ENCODE results near the gene TEDC1.

- no peak for TF ChIP-seq MAX (IDR thresholded peaks at IDR 0.05)
- no peak for TF ChIP-seq TAF1 (IDR thresholded peaks at IDR 0.05; ENCODE audit: low read depth)
- no peak for TF ChIP-seq USF1 (IDR thresholded peaks at IDR 0.05)
- peak; percentile 15; the same call in 1 of the 2 replicates for TF ChIP-seq EGR1 (IDR thresholded peaks at IDR 0.05)
- no peak for TF ChIP-seq EP300 (IDR thresholded peaks at IDR 0.05; ENCODE audit: borderline replicate concordance)
- no peak for TF ChIP-seq FOXM1 (IDR thresholded peaks at IDR 0.05; ENCODE audit: borderline replicate concordance, low read depth)
- no peak for TF ChIP-seq REST (IDR thresholded peaks at IDR 0.05; ENCODE audit: low read depth)
- TF ChIP-seq TCF12 (IDR thresholded peaks at IDR 0.05; ENCODE audit: low read depth) = 0 out of 2 replicates have a peak, but pooled peaks have one; percentile 15
- no peak for TF ChIP-seq CREB1 (IDR thresholded peaks at IDR 0.05; ENCODE audit: low read depth)
- no peak for TF ChIP-seq RAD21 (IDR thresholded peaks at IDR 0.05; ENCODE audit: low read depth)
- TF ChIP-seq YY1 (IDR thresholded peaks at IDR 0.05; ENCODE audit: low read depth) = no peak
- TF ChIP-seq NFIC (IDR thresholded peaks at IDR 0.05) = no peak; the same call in 1 of the 2 replicates
- peak; percentile 28 for TF ChIP-seq ZBTB7A (IDR thresholded peaks at IDR 0.05; ENCODE audit: low read depth)
Observed at GRCh38 chr14:105475269-105476096, 15.6 kb upstream of the TEDC1 start.
